Measurements from ENCODE around the gene SSBP3. TPM values are rescaled to one million over a fixed set of nuclear protein-coding genes. Genes with fewer than 3 reads are reported as not detected.
A peak's percentile ranks its signal among the peaks of the same experiment; 100 is the strongest.

Gene SSBP3
- total and polyA plus RNA-seq, 2 experiments from 2014 or later: 47.4 to 68.6 TPM

- Histone ChIP-seq H3K9me2 (ENCODE audit: insufficient read depth) (0 out of 2 replicates have a peak, but pooled peaks cover 2% of the 10 kb centered on the region), H3K4me1 (ENCODE audit: insufficient read depth) (peaks cover 82% of the 10 kb centered on the region), H3K27me3 (ENCODE audit: insufficient read depth) (no peaks in the 10 kb centered on the region), H3K4me3 (no peak overlapping the region), H2AFZ (no peak overlapping the region), H4K20me1 (replicated peaks; ENCODE audit: insufficient read depth) (peaks cover 47% of the 10 kb centered on the region), H3K4me2 (peak overlapping the region; percentile 57; the same call in 1 of the 2 replicates), H3F3A (replicated peaks; ENCODE audit: low read depth) (peaks cover 6% of the 10 kb centered on the region; the same call in 1 of the 2 replicates), H3K79me2 (replicated peaks; ENCODE audit: insufficient read depth) (peaks cover 100% of the 10 kb centered on the region), H3K36me3 (ENCODE audit: insufficient read depth) (no peaks in the 10 kb centered on the region), H3K27ac (ENCODE audit: low read depth) (peak overlapping the region; percentile 62; the same call in 1 of the 2 replicates)
- H3K9me3 Mint-ChIP-seq: no peaks in the 10 kb centered on the region
- peak overlapping the region; percentile 12; the same call in 1 of the 3 replicates for H3K4me3 Mint-ChIP-seq
- H3K27me3 Mint-ChIP-seq (ENCODE audit: insufficient read depth, low read depth, poor library complexity): peaks cover 19% of the 10 kb centered on the region
- DNase-seq (ENCODE audit: low spot score) (no peak), ATAC-seq (no peak)
- peak overlapping the region; percentile 84; the same call in 1 of the 2 replicates for H3K27ac Mint-ChIP-seq
- TF ChIP-seq, protein P1, sequence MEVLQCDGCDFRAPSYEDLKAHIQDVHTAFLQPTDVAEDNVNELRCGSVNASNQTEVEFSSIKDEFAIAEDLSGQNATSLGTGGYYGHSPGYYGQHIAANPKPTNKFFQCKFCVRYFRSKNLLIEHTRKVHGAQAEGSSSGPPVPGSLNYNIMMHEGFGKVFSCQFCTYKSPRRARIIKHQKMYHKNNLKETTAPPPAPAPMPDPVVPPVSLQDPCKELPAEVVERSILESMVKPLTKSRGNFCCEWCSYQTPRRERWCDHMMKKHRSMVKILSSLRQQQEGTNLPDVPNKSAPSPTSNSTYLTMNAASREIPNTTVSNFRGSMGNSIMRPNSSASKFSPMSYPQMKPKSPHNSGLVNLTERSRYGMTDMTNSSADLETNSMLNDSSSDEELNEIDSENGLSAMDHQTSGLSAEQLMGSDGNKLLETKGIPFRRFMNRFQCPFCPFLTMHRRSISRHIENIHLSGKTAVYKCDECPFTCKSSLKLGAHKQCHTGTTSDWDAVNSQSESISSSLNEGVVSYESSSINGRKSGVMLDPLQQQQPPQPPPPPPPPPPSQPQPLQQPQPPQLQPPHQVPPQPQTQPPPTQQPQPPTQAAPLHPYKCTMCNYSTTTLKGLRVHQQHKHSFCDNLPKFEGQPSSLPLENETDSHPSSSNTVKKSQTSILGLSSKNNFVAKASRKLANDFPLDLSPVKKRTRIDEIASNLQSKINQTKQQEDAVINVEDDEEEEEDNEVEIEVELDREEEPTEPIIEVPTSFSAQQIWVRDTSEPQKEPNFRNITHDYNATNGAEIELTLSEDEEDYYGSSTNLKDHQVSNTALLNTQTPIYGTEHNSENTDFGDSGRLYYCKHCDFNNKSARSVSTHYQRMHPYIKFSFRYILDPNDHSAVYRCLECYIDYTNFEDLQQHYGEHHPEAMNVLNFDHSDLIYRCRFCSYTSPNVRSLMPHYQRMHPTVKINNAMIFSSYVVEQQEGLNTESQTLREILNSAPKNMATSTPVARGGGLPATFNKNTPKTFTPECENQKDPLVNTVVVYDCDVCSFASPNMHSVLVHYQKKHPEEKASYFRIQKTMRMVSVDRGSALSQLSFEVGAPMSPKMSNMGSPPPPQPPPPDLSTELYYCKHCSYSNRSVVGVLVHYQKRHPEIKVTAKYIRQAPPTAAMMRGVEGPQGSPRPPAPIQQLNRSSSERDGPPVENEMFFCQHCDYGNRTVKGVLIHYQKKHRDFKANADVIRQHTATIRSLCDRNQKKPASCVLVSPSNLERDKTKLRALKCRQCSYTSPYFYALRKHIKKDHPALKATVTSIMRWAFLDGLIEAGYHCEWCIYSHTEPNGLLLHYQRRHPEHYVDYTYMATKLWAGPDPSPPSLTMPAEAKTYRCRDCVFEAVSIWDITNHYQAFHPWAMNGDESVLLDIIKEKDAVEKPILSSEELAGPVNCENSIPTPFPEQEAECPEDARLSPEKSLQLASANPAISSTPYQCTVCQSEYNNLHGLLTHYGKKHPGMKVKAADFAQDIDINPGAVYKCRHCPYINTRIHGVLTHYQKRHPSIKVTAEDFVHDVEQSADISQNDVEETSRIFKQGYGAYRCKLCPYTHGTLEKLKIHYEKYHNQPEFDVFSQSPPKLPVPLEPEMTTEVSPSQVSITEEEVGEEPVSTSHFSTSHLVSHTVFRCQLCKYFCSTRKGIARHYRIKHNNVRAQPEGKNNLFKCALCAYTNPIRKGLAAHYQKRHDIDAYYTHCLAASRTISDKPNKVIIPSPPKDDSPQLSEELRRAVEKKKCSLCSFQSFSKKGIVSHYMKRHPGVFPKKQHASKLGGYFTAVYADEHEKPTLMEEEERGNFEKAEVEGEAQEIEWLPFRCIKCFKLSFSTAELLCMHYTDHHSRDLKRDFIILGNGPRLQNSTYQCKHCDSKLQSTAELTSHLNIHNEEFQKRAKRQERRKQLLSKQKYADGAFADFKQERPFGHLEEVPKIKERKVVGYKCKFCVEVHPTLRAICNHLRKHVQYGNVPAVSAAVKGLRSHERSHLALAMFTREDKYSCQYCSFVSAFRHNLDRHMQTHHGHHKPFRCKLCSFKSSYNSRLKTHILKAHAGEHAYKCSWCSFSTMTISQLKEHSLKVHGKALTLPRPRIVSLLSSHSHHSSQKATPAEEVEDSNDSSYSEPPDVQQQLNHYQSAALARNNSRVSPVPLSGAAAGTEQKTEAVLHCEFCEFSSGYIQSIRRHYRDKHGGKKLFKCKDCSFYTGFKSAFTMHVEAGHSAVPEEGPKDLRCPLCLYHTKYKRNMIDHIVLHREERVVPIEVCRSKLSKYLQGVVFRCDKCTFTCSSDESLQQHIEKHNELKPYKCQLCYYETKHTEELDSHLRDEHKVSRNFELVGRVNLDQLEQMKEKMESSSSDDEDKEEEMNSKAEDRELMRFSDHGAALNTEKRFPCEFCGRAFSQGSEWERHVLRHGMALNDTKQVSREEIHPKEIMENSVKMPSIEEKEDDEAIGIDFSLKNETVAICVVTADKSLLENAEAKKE (CRISPR knock-in tag; IDR thresholded peaks at IDR 0.05): no peak
- TF ChIP-seq NANOG (IDR thresholded peaks at IDR 0.05; ENCODE audit: borderline replicate concordance): no peak
- TF ChIP-seq JUNB (IDR thresholded peaks at IDR 0.05; ENCODE audit: unreplicated experiment): no peak
- no peak for TF ChIP-seq ZNF114 (CRISPR knock-in tag; IDR thresholded peaks at IDR 0.05)
- TF ChIP-seq EZH2phosphoT487 (IDR thresholded peaks at IDR 0.05; ENCODE audit: unreplicated experiment): no peak
- TF ChIP-seq ZNF331 (CRISPR knock-in tag; IDR thresholded peaks at IDR 0.05; ENCODE audit: low read depth): no peak
- TF ChIP-seq, protein P2, sequence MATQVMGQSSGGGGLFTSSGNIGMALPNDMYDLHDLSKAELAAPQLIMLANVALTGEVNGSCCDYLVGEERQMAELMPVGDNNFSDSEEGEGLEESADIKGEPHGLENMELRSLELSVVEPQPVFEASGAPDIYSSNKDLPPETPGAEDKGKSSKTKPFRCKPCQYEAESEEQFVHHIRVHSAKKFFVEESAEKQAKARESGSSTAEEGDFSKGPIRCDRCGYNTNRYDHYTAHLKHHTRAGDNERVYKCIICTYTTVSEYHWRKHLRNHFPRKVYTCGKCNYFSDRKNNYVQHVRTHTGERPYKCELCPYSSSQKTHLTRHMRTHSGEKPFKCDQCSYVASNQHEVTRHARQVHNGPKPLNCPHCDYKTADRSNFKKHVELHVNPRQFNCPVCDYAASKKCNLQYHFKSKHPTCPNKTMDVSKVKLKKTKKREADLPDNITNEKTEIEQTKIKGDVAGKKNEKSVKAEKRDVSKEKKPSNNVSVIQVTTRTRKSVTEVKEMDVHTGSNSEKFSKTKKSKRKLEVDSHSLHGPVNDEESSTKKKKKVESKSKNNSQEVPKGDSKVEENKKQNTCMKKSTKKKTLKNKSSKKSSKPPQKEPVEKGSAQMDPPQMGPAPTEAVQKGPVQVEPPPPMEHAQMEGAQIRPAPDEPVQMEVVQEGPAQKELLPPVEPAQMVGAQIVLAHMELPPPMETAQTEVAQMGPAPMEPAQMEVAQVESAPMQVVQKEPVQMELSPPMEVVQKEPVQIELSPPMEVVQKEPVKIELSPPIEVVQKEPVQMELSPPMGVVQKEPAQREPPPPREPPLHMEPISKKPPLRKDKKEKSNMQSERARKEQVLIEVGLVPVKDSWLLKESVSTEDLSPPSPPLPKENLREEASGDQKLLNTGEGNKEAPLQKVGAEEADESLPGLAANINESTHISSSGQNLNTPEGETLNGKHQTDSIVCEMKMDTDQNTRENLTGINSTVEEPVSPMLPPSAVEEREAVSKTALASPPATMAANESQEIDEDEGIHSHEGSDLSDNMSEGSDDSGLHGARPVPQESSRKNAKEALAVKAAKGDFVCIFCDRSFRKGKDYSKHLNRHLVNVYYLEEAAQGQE (IDR thresholded peaks at IDR 0.05; ENCODE audit: unreplicated experiment): no peak
- no peak for TF ChIP-seq POLR2AphosphoS5 (IDR thresholded peaks at IDR 0.05; ENCODE audit: low read depth)
- no peak for TF ChIP-seq EZH2 (IDR thresholded peaks at IDR 0.05; ENCODE audit: low read depth, unreplicated experiment)
- peaks cover 90% of the 10 kb centered on the region for H3K4me1 Mint-ChIP-seq
- H3K36me3 Mint-ChIP-seq (ENCODE audit: low read depth): peaks cover 14% of the 10 kb centered on the region; the same call in 2 of the 3 replicates
Observed at GRCh38 chr1:54365847-54366246, 40.3 kb downstream of the SSBP3 start.
